ENCODE data around the gene TAS1R1. TPM values are rescaled to one million over a fixed set of nuclear protein-coding genes. Genes with fewer than 3 reads are reported as not detected.

TAS1R1 gene
- total RNA-seq, 2 experiments from 2014 or later = not detected

GRCh38 chr1:6511561-6512244 lies 43.4 kb upstream of the TAS1R1 start:
- ChIA-PET CTCF (no interaction called here), POLR2A (no interaction called here)
- no peak for DNase-seq
- Mint-ChIP-seq H3K9me3 (no peaks in the 10 kb centered on the region), H3K36me3 (no peaks in the 10 kb centered on the region), H3K27me3 (no peaks in the 10 kb centered on the region), H3K27ac (no peak overlapping the region), H3K4me1 (ENCODE audit: low read depth) (no peaks in the 10 kb centered on the region), H3K4me3 (no peak overlapping the region)
- intact Hi-C loops (cut with micrococcal nuclease) = no loop called here

GRCh38 chr1:6512245-6512907 lies 42.7 kb upstream of the TAS1R1 start:
- Mint-ChIP-seq H3K4me3 (no peak overlapping the region), H3K9me3 (no peaks in the 10 kb centered on the region), H3K27ac (no peak overlapping the region), H3K4me1 (ENCODE audit: low read depth) (no peaks in the 10 kb centered on the region), H3K27me3 (no peaks in the 10 kb centered on the region), H3K36me3 (no peaks in the 10 kb centered on the region)
- ChIA-PET CTCF (no interaction called here), POLR2A (no interaction called here)
- no peak for DNase-seq
- intact Hi-C loops (cut with micrococcal nuclease) = no loop called here

- Mint-ChIP-seq H3K27ac (no peak overlapping the region), H3K4me1 (ENCODE audit: low read depth) (no peaks in the 10 kb centered on the region), H3K4me3 (no peak overlapping the region), H3K9me3 (no peaks in the 10 kb centered on the region), H3K27me3 (no peaks in the 10 kb centered on the region), H3K36me3 (no peaks in the 10 kb centered on the region)
- intact Hi-C loops (cut with micrococcal nuclease) = no loop called here
- no peak for DNase-seq
- ChIA-PET POLR2A (no interaction called here), CTCF (interaction anchor here (0.9 kb wide), 1 partner anchor 75 kb away, joined by 3 read pairs; no protein-coding TSS in a partner anchor)
These were observed 42.2 kb upstream of the TAS1R1 start for GRCh38 chr1:6512908-6513280.

- H3K27me3 Mint-ChIP-seq = no peaks in the 10 kb centered on the region
- H3K9me3 Mint-ChIP-seq = no peaks in the 10 kb centered on the region
- ChIA-PET POLR2A (no interaction called here), CTCF (interaction anchor here (0.9 to 1.0 kb wide), 2 partner anchors 10 to 75 kb away, joined by 3 read pairs; no protein-coding TSS in a partner anchor)
- H3K27ac Mint-ChIP-seq = no peak overlapping the region
- no peak for DNase-seq
- H3K4me3 Mint-ChIP-seq = no peak overlapping the region
- H3K36me3 Mint-ChIP-seq = no peaks in the 10 kb centered on the region
- H3K4me1 Mint-ChIP-seq (ENCODE audit: low read depth) = no peaks in the 10 kb centered on the region
- intact Hi-C loops (cut with micrococcal nuclease) = no loop called here
These were observed 41.7 kb upstream of the TAS1R1 start for GRCh38 chr1:6513320-6513801.

- no peaks in the 10 kb centered on the region for H3K27me3 Mint-ChIP-seq
- intact Hi-C loops (cut with micrococcal nuclease) = no loop called here
- no peaks in the 10 kb centered on the region for H3K36me3 Mint-ChIP-seq
- H3K4me1 Mint-ChIP-seq (ENCODE audit: low read depth) = no peaks in the 10 kb centered on the region
- ChIA-PET CTCF (no interaction called here), POLR2A (no interaction called here)
- no peaks in the 10 kb centered on the region for H3K9me3 Mint-ChIP-seq
- DNase-seq = no peak
- H3K4me3 Mint-ChIP-seq = no peak overlapping the region
- H3K27ac Mint-ChIP-seq = no peak overlapping the region
These were observed 39.3 kb upstream of the TAS1R1 start for GRCh38 chr1:6515771-6516170.

- Mint-ChIP-seq H3K9me3 (no peaks in the 10 kb centered on the region), H3K4me1 (ENCODE audit: low read depth) (no peaks in the 10 kb centered on the region), H3K27me3 (no peaks in the 10 kb centered on the region), H3K27ac (no peak overlapping the region), H3K36me3 (no peaks in the 10 kb centered on the region), H3K4me3 (no peak overlapping the region)
- intact Hi-C loops (cut with micrococcal nuclease) = no loop called here
- ChIA-PET POLR2A (no interaction called here), CTCF (no interaction called here)
- DNase-seq = no peak
These were observed 37.7 kb upstream of the TAS1R1 start for GRCh38 chr1:6517435-6517851.

- POLR2A ChIA-PET = no interaction called here
- CTCF ChIA-PET = no interaction called here
- no peaks in the 10 kb centered on the region for H3K9me3 Mint-ChIP-seq
- no peak overlapping the region for H3K27ac Mint-ChIP-seq
- no peak overlapping the region for H3K4me3 Mint-ChIP-seq
- no peak for DNase-seq
- intact Hi-C loops (cut with micrococcal nuclease) = no loop called here
- H3K27me3 Mint-ChIP-seq = no peaks in the 10 kb centered on the region
- no peaks in the 10 kb centered on the region for H3K4me1 Mint-ChIP-seq (ENCODE audit: low read depth)
- peaks cover 2% of the 10 kb centered on the region for H3K36me3 Mint-ChIP-seq
These were observed 35.6 kb upstream of the TAS1R1 start for GRCh38 chr1:6519491-6519934.

- ChIA-PET CTCF (no interaction called here), POLR2A (no interaction called here)
- H3K27ac Mint-ChIP-seq = no peak overlapping the region
- DNase-seq = no peak
- intact Hi-C loops (cut with micrococcal nuclease) = no loop called here
- H3K4me3 Mint-ChIP-seq = no peak overlapping the region
- H3K27me3 Mint-ChIP-seq = no peaks in the 10 kb centered on the region
- peaks cover 2% of the 10 kb centered on the region for H3K36me3 Mint-ChIP-seq
- no peaks in the 10 kb centered on the region for H3K4me1 Mint-ChIP-seq (ENCODE audit: low read depth)
- no peaks in the 10 kb centered on the region for H3K9me3 Mint-ChIP-seq
These were observed 35.0 kb upstream of the TAS1R1 start for GRCh38 chr1:6519935-6520671.

GRCh38 chr1:6521536-6521935 lies 33.6 kb upstream of the TAS1R1 start:
- H3K4me3 Mint-ChIP-seq = no peak overlapping the region
- peaks cover 10% of the 10 kb centered on the region for H3K36me3 Mint-ChIP-seq
- no peak overlapping the region for H3K27ac Mint-ChIP-seq
- POLR2A ChIA-PET = interaction anchor here (0.6 kb wide), 1 partner anchor 66 kb away, joined by 3 read pairs; no protein-coding TSS in a partner anchor
- DNase-seq = no peak
- CTCF ChIA-PET = interaction anchor here (0.5 to 1.4 kb wide), 3 partner anchors 31 to 291 kb away, joined by 3 to 7 read pairs (median 4); no protein-coding TSS in a partner anchor
- intact Hi-C loops (cut with micrococcal nuclease) = no loop called here
- no peaks in the 10 kb centered on the region for H3K27me3 Mint-ChIP-seq
- H3K4me1 Mint-ChIP-seq (ENCODE audit: low read depth) = no peaks in the 10 kb centered on the region
- no peaks in the 10 kb centered on the region for H3K9me3 Mint-ChIP-seq

- no peak for DNase-seq
- H3K27me3 Mint-ChIP-seq = no peaks in the 10 kb centered on the region
- intact Hi-C loops (cut with micrococcal nuclease) = no loop called here
- H3K9me3 Mint-ChIP-seq = no peaks in the 10 kb centered on the region
- H3K4me1 Mint-ChIP-seq (ENCODE audit: low read depth) = no peaks in the 10 kb centered on the region
- H3K4me3 Mint-ChIP-seq = no peak overlapping the region
- ChIA-PET CTCF (interaction anchor here (0.6 to 1.5 kb wide), 6 partner anchors 10 to 309 kb away, joined by 3 to 5 read pairs (median 4); no protein-coding TSS in a partner anchor), POLR2A (interaction anchor here (0.9 kb wide), 1 partner anchor 32 kb away, joined by 3 read pairs; the partner anchor contains the start of gene PLEKHG5)
- no peak overlapping the region for H3K27ac Mint-ChIP-seq
- peaks cover 20% of the 10 kb centered on the region for H3K36me3 Mint-ChIP-seq
These were observed 31.5 kb upstream of the TAS1R1 start for GRCh38 chr1:6523566-6523965.

- Mint-ChIP-seq H3K36me3 (peaks cover 27% of the 10 kb centered on the region), H3K4me1 (ENCODE audit: low read depth) (no peaks in the 10 kb centered on the region), H3K4me3 (no peak overlapping the region), H3K9me3 (no peaks in the 10 kb centered on the region), H3K27me3 (no peaks in the 10 kb centered on the region), H3K27ac (no peak overlapping the region)
- DNase-seq = no peak
- ChIA-PET CTCF (interaction anchor here (1.0 kb wide), 1 partner anchor 28 kb away, joined by 6 read pairs; the partner anchor contains the start of gene NOL9), POLR2A (no interaction called here)
- intact Hi-C loops (cut with micrococcal nuclease) = no loop called here
These were observed 28.8 kb upstream of the TAS1R1 start for GRCh38 chr1:6526316-6526715.

GRCh38 chr1:6528492-6528891 lies 26.6 kb upstream of the TAS1R1 start:
- ChIA-PET CTCF (no interaction called here), POLR2A (no interaction called here)
- Mint-ChIP-seq H3K4me3 (no peak overlapping the region), H3K36me3 (peaks cover 35% of the 10 kb centered on the region), H3K27me3 (no peaks in the 10 kb centered on the region), H3K27ac (no peak overlapping the region), H3K4me1 (ENCODE audit: low read depth) (no peaks in the 10 kb centered on the region), H3K9me3 (no peaks in the 10 kb centered on the region)
- intact Hi-C loops (cut with micrococcal nuclease) = no loop called here
- no peak for DNase-seq

All from activated CD4-positive, alpha-beta memory T cell treated with anti-CD3 and anti-CD28 coated beads for 36 hours (primary cell).